NCI-H1092 (cell line): Measurements from ENCODE around the gene DRG2.
A peak's percentile ranks its signal among the peaks of the same experiment; 100 is the strongest.

Source experiments
- DNase-seq: peaks from one replicate; lab custom pipeline; 2025; lab: John Stamatoyannopoulos, UW

The DRG2 gene

DNA sequence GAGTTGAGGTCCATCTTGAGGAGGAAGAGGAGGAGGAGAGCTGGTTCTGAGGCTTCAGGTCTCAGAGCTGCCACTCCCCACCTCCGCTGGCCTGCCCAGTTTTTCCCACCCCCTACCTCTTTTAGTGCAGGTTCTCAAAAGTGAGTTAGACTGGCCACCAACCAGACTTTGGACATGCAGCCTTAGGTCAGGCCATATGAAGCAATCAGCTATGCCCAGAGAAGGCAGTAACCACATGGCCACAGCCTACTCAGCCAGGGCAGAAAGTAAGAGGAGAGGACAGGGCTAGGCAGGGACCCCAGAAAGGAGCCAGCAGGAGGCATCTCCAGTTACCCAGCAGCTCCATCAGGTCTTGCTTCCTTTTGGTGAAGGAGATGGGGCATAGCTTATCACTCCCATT is 29.8 kb downstream of the DRG2 start:
- no peak for DNase-seq

DNA sequence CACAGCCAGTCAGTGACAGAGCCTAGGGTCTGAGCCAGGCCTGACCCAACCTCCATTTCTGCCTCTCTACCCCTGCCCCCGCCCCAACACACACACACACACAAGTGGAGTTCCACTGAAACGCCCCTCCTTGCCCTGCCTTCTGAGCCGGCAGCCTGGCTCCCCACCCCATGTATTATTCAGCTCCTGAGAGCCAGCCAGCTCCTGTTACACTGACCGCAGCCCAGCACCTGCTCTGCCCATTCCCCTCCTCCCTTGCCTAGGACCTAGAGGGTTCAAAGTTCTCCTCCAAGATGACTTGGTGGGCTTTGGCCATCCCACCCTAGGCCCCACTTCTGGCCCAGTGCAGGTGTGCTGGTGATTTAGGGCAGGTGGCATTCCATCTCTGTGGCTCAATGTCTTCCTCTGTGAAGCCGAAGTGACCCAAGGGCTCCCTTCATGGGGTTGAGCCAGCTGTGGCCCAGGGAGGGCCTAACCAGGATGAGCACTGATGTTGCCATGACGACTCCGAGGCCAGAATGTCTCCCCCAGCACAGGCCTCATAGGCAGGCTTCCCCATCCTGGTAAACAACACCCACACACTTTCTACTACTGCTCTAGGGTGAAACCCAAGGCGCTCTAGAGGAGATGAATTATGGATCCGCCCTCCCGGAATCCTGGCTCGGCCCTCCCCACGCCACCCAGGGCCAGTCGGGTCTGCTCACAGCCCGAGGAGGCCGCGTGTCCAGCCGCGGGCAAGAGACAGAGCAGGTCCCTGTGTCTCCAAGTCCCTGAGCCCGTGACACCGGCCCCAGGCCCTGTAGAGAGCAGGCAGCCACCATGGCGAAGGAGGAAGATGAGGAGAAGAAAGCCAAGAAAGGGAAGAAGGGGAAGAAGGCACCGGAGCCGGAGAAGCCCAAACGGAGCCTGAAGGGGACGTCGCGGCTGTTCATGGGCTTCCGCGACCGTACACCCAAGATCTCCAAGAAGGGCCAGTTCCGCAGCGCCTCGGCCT is 30.5 kb downstream of the DRG2 start:
- no peak for DNase-seq

DNA sequence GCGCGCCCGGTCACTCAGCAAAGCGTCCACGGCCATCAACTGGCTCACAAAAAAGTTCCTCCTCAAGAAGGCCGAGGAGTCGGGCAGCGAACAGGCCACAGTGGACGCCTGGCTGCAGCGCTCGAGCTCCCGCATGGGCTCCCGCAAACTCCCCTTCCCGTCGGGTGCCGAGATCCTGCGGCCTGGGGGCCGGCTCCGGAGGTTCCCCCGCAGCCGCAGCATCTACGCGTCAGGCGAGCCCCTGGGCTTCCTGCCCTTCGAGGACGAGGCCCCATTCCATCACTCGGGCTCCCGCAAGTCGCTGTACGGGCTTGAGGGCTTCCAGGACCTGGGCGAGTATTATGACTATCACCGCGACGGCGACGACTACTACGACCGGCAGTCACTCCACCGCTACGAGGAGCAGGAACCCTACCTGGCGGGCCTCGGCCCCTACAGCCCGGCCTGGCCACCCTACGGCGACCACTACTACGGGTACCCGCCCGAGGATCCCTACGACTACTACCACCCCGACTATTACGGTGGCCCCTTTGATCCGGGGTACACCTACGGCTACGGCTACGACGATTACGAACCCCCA is 31.5 kb downstream of the DRG2 start:
- no peak for DNase-seq

DNA sequence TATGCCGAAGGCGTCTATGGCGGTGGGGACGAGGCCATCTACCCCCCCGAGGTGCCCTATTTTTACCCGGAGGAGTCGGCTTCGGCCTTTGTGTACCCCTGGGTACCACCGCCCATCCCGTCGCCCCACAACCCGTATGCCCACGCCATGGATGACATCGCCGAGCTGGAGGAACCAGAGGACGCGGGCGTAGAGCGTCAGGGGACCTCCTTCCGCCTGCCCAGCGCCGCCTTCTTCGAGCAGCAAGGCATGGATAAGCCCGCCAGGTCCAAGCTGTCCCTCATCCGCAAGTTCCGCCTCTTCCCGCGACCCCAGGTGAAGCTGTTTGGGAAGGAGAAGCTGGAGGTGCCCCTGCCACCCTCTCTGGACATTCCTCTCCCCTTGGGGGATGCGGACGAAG is 32.2 kb downstream of the DRG2 start:
- no peak for DNase-seq

DNA sequence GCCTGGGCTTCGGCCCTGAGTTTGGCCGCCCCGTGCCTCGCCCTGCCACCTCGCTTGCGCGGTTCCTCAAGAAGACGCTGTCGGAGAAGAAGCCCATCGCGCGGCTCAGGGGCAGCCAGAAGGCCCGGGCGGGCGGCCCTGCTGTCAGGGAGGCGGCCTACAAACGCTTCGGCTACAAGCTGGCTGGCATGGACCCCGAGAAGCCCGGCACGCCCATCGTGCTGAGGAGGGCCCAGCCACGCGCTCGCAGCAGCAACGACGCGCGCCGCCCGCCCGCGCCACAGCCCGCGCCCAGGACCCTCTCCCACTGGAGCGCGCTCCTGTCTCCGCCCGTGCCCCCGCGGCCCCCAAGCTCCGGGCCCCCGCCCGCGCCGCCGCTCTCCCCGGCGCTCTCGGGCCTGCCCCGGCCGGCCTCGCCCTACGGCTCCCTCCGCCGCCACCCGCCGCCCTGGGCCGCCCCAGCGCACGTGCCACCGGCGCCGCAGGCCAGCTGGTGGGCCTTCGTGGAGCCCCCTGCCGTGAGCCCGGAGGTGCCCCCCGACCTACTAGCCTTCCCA is 32.8 kb downstream of the DRG2 start:
- DNase-seq: no peak

DNA sequence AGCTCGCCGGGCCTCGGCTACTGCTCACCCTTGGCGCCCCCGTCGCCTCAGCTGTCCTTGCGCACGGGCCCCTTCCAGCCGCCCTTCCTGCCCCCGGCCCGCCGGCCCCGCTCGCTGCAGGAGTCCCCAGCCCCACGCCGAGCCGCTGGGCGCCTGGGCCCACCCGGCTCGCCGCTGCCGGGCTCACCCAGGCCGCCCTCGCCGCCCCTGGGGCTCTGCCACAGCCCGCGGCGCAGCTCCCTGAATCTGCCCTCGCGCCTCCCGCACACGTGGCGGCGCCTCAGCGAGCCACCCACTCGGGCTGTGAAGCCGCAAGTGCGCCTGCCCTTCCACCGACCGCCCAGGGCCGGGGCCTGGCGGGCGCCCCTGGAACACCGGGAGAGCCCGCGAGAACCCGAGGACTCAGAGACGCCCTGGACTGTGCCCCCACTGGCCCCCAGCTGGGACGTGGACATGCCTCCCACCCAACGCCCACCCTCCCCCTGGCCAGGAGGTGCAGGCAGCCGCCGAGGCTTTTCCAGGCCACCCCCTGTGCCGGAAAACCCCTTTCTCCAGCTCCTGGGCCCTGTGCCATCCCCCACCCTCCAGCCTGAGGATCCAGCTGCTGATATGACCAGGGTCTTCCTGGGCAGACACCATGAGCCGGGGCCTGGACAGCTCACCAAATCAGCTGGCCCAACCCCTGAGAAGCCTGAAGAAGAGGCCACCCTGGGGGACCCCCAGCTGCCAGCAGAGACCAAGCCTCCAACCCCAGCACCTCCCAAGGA is 33.6 kb downstream of the DRG2 start:
- DNase-seq: no peak

DNA sequence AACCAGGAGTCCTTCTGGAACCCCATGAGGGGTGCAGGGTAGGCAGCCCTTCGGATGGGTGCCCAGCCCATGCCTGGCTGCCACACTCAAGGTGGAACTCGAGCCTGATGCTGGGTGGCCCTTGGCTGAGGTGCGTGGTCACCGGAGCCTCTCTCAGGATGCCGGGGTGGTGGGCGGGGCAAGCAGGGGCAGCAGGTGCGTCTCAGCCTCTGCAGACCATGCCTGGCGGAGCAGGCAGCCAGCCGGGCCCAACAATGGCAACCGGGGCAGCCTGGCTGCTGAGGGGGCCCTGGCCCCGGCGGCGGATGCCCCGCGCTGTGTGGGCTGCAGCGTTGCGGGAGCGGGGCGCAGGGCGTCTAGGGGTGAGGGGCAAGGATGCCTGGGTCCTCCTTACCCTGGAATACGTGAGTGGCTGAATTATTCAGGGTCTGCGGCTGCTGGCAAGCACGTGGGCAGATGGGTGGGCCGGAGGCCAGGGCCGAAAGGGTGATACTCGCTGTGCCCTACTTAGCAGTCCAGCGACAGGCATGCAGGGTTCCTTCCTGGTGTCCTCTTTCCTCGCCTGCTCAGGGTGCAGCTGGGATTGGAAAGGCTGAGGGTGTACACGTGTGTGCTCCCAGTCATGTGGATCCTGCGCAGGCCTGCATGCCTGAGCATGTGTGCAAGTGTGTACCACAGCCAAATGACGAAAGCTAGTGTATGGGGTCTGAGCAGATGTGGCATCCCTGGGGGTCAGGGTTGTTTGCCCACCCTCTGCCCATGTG is 35.4 kb downstream of the DRG2 start:
- no peak for DNase-seq

DNA sequence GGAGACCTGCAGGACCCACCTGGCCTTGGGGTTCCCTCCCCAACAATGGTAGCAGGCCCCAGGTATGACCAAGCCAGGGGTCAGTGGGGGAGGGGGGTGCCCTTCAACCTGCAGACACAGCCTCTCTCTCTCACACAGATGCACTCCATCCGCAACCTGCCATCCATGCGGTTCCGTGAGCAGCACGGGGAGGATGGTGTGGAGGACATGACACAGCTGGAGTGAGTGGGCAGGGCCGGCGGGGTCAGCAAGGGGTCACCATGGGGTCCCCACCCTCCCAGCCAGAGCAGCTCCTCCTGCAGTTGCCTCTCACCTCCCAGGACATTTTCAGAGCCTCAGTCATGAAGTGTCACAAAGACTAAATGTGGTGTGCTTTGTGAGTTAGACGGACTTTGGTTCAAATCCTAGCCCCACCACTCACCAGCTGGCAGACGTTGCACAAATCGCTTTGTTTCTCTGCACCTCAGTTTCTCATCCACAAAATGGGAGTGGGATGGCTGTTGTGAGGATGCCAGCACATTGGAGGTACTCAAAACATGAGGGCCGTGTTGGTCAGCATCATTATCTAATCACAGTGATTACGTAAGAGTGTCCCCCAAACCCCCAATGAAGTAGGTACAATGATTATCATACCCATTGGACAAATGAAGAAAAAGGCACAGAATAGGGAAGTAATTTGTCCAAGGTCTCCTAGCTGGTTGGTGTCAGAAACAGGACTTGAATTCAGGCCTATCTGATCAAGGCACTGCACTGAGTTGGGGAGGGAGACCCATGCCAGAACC is 36.8 kb downstream of the DRG2 start:
- no peak for DNase-seq

DNA sequence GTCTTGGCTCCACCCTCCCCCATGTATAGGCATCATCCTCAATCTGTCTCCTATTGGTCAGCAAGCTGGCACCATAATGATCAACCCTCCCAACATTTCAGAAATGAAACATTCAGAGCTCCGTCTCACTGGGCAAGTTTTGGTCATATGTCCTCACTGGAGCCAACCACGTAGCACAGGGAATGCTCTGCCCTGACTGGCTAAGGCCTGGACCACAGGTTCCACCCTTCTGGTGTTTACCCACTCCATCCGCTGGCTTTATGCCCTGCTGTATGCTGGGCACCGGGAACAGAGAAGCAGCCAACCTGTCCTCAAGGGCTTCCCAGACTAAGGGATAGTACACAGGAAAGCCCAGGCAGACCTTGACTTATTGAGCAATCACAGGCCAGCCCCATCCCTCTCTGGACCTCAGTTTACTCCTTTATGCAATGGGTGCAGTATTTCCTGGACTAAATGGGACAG is 41.3 kb downstream of the DRG2 start:
- DNase-seq: no peak

DNA sequence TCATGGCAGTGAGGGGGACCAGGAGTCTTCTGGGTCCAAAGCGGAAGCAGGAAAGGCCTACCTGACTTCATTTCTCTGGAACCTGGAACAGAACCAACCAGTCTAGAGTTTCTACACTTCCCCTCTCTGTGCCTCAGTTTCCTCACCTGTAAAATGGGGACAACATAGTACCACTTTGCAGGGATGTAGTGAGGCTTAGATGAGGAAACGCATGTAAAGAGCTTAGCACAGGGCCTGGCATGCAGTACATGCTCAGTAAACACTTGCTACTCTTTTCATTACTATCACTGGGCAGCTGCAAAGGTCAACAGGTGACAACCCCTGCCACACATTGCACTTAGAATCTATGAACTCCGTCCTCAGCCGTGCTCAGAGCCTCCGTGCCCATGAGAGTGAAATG is 45.0 kb downstream of the DRG2 start:
- DNase-seq: no peak

DNA sequence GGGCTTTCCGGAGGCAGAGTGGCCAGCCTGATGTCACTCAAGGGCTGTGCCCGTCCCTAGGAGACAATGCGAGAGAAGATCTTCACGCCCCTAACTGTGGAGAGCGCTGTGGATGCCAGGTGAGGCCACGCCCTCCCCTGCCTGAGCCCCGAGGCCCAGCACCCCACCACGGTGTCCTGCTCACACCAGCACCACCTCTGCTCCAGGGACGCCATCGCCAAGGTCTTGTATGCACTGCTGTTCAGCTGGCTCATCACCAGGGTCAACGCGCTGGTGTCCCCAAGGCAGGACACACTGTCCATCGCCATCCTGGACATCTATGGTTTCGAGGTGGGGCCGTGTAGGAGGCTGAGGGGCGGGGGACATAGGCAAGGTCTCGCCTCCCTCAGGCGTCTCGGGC is 48.6 kb downstream of the DRG2 start:
- DNase-seq: no peak

DNA sequence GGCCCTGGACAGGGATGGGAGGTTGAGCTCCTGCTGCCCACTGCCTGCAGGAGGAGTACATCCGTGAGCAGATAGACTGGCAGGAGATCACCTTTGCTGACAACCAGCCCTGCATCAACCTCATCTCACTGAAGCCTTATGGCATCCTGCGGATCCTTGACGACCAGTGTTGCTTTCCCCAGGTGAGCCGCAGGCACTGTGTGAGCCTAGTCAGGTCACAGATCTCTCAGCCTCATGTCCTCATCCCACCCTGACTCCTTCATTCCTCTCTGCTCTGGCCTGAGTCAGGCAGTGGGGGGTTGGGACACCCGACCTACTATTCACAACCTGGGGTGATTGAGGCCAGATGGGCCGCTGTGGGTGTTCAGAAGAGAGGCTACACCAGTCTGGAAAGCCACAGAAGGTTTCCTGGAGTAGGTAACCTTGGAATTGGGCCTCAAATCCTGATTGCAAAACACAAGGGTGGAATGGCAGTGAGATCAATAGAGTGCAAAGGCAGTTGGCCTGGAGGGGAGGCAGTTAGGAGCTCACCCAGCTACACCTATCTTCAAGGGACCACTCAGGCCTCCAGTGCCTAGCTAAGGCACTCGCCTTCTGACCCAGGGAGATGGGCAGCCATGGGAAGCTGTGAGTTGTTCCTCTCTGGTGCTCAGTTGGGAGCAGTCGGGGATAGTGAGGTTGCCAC is 50.5 kb downstream of the DRG2 start:
- DNase-seq: no peak

DNA sequence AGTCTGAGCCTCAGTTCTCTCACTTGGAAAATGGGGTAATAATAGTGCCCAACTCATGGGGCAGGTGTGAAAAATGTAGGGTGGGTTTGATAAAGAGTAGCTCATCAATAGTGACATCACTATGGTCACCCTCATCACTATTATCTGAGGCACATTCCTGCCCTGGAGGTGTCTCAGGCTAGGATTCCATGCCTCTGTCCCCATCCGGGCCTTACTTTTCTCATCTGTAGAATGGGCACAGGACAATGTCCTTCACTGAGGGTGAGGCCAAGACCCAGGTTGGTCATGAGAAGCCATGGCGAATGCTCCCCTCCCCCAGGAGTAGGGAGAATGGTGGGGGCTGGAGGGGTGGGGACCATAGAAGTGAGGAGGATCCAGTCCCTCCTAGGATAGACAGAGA is 51.3 kb downstream of the DRG2 start:
- DNase-seq: no peak

DNA sequence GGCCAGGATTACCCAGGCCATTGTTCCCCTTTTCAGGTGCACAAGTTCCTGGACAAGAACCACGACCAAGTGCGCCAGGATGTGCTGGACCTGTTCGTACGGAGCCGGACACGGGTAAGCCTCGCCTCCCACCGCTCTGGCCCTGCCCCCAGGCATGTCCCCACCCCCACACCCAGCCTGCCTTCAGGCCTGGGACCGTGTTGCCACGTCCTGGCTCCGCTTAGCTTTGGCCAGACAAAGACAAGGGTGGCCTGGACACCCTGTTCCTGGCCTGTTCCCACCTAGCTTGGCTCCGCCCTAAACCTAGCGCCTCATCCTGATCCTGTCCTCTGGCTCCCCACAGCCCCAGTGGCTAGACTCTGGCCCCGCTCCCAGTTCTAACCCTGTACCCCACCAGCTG is 51.8 kb downstream of the DRG2 start:
- DNase-seq: no peak

DNA sequence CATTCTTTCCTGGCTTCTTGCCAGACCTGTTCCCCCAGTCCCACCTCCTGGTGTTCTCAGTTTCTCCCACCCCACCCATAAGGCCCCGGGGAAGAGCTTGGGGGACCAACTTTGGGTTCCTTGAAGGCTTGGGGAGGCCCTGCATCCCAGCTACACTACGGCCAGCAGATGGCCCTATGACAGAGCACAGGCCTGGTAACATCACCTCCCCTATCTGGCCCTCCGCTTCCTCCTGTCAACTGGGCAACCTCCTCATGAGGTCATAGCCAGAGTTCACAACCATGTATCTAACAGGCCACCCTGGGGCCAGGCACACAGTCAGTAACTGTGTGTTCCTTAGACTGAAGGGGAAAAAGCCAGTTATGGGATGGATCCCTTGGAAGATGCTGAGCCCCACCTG is 52.2 kb downstream of the DRG2 start:
- no peak for DNase-seq

DNA sequence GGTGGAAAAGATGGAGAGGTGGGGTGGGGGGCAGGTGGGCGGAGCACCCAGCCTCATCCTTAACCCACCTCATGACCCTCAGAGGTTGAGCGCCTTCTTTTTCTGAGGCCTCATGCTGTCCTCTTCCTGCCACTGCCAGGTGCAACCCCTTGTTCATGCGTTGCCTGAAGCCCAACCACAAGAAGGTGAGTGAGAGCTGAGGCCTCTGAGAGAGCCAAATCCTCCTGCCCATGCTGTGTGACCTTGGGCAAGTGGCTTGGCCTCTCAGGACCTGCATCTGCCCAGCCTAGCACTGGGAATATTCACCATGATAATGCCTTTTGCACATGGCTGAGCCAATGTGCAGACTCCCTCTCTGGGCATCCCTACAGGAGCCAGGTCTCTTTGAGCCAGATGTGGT is 52.9 kb downstream of the DRG2 start:
- no peak for DNase-seq

DNA sequence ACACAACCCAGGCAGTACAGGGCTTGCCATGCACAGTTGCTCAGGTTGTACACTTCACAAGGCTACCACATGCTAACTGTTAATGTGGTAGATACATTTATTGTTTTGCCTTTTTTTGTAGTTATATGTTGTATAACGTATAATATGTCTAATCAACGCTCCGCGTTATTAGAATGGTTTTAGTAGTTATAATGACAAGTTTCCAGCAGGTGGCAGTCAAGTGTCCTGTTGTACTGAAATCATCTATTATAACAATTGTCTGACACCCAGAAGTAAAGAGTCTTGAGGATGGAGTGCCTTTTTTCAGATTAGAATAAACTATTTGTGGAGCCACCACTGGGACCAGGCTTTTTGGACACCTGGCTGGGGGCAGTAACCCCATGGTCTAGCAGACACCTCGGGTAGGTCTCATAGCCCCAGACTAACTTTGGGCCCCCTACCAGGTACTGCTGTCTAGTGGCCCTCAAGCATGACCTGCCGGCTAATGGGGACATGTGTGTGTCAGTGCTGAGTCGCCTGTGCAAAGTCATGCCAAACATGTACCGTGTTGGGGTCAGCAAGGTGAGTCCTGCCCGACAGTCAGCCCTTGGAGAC is 53.6 kb downstream of the DRG2 start:
- peak; percentile 32 for DNase-seq

DNA sequence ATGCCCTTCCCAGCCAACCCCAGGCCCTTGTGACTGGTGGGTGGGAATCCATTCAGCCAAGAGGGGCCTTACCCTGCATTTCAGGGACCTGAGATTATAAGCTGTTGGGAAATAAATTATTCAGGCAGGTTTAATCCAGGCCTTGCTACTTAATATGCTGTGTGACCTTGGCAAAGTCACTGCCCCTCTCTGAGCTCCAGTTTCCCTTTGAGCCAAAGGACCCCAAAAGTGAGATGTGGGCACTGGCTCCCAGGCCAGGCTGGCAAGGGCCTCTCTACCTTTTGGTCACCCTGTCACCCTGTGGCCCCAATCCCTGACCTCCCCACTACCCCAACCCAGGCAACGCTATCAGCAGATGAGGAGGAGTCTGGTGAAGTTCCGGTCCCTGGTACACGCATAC is 54.7 kb downstream of the DRG2 start:
- no peak for DNase-seq

DNA sequence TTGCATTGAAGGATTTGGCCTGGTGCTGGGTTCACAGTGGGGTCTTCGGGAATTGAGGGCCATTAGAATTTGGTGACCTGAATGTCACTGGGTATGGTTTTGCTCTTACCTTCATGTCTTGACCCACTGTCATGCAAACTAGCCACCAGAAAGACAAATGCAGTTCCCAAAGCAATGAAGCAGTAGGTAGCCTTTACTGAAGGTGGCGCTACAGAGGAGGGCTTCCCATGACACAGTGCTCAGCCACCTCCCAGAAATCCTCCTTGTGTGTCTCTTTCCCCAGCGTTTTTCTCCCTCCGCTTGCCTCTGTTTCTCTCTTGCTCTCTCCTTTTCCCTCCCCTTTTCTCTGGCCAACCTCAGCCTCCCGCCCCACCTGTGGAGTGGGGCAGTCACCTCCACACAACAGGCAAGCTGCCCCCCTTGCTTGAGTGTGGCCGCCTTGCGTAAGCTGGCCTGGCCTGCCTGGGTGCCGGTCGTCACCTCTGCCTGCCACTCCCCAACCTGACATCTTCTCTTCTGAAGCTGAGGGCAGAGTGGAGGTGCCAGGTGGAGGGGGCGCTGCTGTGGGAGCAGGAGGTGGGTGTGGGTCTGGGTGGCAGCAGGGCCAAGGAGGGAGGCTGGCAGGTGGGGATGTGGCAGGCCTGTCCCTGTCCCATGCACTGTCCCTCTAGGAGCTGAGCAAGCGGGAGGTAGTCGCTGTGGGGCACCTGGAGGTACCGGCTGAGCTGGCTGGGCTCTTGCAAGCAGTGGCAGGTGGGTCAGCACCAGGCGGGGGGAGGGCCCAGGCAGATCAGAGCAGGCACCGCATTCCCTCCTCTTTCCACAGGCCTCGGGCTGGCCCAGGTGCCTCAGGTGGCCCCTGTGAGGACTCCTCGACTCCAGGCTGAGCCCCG is 55.5 kb downstream of the DRG2 start:
- DNase-seq: no peak
